Stimulated activated CD8-positive, alpha-beta memory T cell treated with anti-CD3 and anti-CD28 coated beads, Interleukin-7, amount 100 ng/mL, for 1 hour (primary cell): ENCODE data around the gene UQCR11.

ENCODE experiments used
- DNase-seq, 2 donors: peaks; one replicate each; pipeline ENCODE4 v3.0.0-alpha.2; 2020; ENCODE audit warnings: low read depth in 2 of 2

Gene UQCR11

DNA sequence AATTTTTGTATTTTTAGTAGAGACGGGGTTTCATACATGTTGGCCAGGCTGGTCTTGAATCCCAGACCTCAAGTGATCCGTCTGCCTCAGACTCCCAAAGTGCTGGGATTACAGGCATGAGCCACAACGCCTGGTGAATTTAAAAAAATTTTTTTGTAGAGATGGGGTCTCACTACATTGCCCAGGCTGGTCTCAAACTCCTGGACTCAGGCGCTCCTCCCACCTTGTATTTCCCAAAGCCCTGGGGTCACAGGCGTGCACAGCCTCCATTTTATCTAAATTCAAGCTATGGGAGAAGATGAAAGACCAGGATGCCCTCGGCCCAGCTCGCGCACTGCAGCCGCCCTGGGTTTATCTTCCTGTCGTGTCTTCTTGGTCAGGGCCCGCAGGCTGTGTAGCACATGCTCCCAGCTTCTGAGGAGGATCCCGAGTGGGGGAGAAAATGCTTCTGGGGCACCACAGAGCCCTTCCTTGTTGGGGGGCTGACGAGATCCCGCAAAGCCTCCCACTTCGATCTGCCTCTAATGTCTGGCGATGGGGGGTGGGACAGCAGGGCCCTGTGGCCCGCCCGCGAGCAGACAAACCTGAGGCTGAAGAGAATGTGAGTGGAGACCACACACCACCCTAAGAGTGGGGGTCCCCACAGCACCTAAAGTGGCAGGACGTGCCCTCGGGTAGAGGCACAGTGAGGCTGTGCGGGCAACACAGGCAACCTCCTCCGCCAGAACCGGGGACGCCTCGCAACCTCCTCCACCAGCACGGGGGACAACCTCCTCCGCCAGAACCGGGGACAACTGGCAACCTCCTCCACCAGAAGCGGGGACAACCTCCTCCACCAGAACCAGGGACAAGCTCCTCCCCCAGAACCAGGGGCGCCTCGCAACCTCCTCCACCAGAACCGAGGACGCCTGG lies 31.3 kb upstream of the UQCR11 start:
- no peak for DNase-seq

DNA sequence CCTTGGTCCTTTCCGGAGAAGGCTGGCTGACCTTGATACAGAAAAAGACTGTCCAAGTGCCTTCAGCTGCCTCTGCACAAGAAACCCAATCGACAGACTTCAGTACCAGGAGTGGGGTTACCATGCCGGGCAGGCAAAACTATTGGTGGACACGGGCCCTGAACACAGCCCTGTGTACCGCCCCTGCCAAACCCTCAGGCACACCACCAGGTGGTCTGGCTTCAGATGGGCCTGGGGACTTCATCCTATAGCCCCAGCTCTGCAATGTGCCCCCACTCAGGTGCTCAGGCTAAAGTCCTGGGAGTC lies 29.6 kb upstream of the UQCR11 start:
- DNase-seq: no peak

DNA sequence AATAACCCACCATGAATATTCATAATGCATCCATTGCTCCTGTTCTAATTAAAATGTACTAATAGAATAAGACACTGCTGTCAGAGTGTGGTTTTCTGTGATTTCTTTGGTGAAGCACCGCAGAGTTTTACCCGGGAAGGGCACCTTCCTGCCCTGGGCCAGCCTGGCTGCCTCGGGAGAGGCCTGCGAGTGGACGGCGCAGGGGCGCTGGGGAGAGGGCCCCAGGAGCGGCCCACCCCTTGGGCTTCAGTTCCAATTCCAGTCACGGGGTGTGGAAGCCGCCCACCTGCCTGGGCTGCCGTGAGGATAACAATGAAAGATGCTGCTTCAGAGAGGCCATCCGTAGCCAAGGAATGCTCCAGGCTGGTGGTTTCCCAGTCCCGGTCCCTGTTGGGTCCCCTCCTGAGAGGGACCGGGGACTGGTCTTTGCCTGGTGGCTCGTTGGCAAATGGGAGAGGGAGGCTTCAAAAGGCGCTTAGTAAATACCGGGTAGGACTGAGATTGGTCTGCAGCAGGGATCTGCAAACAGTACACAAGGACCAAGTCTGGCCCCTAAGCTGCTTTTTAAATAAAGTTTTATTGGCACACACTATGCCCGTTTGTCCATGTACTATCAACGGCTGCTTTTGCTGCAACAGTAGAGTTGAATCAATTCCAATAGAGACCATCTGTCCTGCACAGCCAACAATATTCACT lies 29.1 kb upstream of the UQCR11 start:
- no peak for DNase-seq

DNA sequence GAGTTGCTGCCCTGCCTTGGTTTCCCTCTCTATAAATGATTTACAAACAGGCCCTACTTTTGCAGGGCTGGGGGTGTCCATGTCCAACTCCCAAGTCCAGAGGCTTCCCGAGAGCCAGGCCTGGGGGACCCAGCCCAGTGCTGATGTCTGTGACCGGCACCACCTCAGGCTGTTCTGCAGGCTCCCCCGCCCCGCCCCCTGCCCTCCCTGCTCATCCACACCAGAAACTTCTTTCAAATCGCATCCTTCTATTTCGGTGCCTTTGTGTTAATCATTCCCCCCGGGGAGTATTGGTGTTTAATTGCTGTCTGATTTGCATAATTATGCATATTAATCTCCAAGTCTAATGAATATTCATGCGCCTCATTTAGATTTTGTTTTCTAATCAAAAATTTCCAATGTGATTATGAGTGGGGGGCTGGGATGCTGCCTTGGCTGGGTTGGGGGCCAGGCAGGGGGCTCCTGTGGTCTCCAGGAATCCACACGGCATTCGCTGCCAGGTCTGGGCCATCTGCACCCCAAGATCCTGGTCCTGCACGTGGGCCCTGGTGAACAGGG lies 28.1 kb upstream of the UQCR11 start:
- no peak for DNase-seq

DNA sequence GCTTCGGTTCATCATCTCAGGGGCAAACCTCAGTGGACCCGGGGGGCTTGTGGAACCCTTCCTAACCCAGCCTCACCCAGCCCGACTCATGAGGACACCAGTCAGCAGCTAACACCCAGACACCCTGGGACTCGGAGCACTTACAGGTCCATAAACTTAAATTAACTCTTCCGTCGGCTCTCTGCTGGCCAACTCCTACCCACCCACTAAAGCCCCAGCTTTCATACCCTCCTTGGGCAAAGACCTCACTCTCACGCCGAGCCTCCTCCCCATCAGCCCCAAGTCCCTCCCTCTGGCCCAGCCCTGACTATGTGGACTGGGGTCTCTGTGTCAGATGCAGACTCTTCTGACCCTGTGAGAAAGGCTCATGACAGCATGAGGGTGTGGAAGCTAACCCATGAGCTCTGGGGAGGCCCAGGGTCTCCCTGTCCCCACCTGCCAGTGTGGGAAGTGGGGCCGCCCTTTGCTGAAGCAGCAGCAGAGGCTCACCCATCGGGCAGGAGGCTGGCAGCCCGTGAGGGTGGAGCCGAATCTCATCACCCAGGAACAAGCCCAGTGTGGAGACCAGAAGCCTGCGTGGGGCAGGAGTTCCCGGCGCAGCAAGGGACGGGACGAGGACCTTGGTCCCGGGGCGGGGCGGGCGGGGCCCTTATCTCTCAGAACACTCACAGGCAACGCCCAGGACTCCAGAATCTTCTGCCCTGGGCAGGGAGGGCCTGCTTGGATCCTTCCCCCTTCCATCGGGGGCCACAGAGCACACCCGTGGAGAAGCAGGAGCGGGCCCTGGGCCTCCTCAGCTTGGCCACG lies 27.4 kb upstream of the UQCR11 start:
- DNase-seq: no peak

DNA sequence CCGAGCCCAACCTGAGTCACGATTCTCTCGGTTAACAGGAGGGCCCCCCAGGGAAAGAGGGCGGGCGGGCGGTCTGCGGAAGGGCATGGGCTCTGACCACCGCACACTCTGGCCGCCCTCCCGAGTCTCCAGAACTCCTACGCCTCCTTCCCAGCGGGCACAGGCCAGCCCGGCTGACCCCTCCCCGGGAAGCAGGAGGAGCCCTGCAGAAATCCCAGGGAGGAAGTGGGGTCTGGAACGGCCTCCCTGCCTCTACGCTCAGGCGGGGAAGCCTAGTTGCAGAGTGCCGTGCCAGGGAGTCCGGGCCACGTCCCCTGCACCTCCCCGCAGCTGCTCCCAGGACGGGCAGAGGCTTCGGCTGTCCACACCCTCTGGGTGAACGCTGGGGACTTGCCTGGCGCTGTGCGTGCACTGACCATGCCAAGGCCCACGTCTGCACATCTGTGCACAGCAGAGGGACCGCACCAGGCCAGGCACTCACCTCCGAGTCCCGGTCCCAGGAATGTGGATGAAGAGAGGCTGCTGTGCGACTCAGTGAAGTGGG lies 26.4 kb upstream of the UQCR11 start:
- DNase-seq: no peak

DNA sequence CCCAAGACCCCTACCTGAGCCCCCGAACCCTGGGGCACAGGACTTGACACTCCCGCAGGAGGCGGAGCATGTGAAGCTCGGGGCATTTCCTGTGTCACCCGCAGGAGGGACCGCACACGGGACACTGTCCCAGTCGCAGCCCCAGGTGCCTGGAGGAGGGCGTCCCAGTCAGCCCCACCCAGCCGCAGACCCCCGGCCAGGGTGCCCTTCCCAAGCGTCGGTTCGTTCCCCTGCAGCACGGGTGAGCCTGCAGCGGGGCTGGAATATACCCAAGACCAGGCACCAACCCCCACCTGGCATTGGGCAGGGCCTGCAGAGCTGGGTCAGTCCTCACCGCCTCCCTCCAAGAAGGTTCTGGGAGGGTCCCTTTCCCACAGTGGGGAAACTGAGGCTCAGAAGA lies 25.5 kb upstream of the UQCR11 start:
- no peak for DNase-seq

DNA sequence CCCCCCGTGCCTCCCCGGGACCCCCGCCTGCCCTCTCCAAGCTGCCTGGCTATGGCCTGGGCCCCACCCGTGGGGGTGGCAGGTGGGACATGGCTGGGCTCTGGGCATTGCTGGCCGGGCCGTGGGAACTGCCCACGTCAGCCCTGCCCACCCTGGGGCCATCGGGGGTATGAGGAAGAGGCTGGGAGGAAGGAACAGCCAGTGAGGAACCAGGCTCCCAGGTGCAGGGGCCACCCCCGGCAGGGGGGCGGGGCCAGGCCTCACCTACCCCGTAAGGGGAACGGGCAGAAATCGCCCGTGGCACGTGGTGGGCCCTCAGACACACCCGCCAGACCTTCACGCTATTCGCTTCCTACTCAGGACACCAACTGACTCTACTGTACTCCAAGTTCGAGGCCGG lies 24.8 kb upstream of the UQCR11 start:
- DNase-seq: no peak

DNA sequence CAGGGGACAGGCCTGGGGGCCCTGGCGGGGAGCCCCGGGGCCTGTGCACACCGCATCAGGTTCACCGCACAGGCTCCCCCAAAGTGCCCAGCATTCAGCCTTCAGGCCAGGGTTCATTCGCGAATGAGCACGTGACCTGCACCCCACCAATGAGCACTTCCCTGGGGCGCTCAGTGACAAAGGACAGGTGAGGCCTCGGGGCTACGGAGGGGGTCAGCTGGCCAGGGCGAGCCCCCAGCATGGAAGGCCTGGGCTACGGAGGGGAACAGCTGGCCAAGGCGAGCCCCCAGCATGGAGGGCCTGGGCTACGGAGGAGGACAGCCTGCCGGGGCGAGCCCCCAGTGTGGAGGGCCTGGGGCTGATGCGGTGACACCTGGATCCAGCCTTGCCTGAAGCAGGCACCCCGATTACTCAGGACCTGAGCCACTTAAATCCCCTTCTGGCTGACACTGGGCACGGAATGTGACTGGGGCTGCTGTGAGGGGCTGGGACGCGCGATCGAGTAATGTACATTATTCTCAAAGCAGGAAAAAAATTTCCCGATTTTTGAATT lies 24.1 kb upstream of the UQCR11 start:
- DNase-seq: no peak

DNA sequence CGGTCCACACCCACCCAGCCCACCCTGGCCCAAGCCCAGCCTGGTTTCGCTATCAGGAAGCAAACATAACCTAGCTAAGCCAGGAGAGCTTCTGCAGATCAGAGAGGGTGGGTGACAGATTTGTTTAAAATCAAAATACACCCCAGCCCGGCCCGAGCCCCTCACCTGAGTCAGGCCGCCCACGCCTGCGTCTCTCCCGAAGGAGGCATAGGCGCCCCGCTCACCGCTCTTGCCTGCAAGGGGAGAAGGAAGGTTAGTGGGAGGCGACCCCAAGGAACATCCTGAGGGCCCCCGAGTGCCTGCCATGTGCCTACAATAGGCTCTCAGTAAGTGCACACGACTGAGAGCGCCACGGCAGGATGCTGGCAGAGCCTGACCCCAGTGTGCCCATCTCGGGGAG lies 21.9 kb upstream of the UQCR11 start:
- DNase-seq: no peak

DNA sequence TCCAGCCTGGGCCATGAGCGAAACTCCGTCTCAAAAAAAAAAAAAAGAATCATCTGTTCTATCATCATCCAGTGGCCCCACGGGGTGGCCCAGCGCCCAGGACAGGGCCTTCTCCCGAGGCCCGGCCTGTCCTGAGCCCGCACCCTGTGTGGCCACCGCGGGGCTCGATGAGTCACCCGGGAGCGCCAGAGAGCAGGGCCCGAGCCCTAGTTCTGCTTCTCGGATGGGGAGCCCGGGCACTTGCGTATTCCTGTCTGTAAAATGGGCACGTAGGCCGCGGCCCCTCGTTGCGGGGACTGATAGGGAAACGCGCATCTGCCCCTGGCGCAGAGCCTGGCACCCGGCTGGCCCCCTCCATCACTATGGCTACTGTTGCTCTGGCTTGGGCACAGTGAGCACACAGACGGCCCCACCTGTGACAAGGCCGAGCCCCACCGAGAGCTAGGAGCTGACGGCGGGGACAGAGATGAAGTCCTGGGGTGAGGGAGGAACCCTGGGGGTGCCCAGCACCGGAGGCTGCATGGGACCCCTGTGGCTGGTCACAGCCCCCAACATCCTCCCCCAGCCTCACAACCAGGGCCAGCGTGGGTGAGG lies 21.3 kb upstream of the UQCR11 start:
- no peak for DNase-seq

DNA sequence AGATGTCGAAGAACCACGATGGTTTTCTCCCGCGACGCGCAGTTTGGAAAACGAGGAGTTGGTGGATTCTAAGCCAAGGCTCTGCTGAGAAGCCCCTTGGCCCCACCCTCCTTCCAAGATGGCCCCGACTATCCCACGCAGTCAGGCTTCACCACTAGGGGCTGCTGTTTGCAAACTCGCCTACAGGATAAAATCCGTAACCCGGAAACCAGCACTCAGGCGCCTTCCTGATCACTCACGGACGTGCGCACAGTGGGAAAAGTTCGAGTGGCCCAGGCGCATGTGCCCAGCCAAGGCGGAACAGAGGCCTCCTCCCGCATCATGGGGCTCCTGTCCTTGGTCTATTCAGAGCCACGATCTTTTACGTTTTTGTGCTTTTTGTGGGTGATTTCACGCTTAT lies 19.2 kb upstream of the UQCR11 start:
- DNase-seq: peak in 1 of 2 donors; percentile 19

DNA sequence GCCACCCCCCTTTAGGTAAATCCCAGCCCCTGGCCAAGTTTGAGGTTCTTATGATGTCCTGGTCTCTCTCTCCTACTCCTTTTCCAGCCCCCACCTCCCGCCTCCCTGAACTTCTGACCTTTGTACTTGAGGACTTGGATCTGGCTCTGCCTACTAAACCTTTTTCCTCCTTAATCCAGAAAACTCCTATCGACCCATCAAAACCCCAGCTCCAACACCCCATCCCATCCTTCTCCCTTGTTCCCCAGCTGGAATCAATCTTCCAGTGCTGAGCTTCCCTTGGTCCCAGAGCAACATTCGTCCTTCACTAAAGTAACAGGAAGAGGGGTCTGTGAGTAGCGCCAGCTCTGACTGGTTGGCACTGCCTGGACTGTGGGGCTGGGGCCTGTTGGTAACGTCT lies 17.3 kb upstream of the UQCR11 start:
- no peak for DNase-seq

DNA sequence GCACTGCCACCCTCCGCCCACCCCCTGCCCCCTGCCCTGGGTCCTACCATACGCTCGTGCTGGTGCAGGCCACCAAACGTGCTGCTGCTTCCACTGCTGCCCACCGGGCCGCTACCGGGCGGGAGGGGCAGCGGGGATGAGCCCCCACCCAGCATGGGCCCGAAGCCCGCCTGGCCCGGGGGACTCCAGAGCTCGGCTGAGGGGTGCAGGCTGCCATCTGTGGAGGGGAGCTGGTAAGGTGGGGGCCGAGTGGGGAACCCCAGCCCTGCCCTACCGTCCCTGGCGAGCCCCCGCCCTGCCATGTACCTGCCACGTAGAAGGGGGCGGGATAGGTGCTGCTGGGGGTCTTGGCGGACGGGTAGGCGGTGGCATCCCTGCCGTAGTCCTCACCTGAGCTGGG lies 16.7 kb upstream of the UQCR11 start:
- DNase-seq: no peak

DNA sequence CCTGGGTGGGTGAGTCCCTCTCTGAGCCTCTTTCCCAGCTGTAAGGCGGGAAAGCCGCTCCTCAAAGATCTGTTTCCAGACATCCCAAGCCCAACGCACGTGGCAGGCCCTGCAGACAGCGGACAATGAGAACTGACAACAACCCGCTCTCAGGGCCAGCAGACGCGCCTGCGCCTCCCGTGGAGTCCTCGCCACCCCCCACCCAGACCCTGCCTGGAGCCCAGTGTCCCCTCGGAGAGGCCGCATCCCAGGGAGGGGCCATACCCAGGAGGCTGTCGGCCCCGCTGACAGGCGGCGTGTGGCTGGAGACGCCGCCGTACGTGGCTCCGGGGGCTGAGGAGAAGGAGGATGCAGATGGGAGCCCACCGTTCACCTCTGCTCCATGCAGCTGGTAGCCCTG lies 16.3 kb upstream of the UQCR11 start:
- no peak for DNase-seq

DNA sequence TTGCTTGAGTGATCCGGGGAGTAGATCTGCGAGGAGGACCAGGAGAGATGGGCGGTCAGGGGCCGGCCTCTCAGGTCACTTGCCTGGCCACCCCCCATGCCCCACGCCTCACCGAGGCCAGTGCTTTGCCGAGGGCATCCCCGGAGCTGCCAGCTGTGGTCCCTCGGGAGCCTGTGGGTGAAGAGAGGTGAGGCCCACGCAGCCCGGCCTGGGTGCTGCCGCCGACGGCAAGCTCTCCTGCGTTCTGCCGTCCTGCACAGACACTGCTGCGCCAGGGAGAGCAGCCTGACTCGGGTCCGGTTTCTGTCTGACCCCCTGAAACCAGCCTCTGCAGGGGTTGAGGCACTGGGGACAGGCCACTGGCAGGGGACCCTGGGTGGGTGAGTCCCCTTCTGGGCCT lies 15.8 kb upstream of the UQCR11 start:
- DNase-seq: no peak

DNA sequence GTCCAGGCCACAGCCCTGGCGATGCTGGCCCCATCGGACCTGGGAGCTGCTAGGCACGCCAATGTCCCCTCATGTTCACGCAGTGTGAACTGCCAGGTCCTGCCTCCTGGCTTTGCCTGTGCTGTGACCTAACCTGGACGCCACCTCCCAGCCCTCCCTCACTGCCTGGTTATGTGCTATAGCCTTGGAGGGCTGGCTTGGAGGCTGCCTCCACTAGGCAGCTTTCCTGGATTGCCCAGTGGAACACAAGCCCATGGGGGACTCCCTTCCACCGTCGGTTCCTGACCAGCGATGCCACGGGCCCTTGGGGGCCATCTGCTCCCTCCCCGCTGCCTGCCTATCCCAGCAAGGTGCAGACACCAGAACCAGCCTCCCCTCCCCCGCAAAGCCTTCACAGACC lies 15.2 kb upstream of the UQCR11 start:
- DNase-seq: no peak

DNA sequence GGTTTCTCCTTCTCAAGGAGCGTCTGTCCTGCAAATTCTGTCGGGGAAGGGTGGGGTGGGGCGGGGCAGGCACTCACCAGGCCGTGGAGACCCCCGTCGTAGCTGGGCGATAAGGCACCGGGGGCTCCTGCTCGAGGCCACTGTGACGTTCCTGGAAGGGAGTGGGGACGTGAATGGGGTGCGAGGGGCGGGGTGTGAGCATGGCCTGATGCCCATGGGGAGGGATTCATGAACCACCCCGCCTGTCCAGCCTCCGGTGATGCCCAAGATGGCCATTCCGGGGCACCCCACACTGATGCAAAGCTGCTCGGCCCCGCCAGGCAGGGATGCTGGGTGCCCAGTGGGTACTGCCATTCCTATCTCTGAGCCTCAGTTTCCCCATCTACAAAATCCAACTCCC lies 14.4 kb upstream of the UQCR11 start:
- no peak for DNase-seq

DNA sequence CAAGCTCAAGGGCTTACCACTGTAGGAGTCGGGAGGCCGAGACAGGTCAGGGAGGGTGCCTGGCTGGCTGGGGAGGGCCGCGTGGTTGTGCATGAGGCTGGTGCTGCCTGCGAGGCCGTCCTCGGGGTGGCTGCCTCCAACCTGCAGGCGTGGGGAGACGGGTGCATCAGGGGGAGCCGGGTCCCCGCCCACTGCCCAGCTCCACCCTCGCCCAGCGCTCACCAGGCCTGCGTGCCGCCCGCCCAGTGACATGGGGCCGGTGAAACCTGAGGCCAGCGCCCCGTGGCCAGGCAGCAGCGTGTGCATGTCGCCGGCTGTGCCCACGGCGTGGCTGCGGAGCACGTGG lies 13.8 kb upstream of the UQCR11 start:
- no peak for DNase-seq

DNA sequence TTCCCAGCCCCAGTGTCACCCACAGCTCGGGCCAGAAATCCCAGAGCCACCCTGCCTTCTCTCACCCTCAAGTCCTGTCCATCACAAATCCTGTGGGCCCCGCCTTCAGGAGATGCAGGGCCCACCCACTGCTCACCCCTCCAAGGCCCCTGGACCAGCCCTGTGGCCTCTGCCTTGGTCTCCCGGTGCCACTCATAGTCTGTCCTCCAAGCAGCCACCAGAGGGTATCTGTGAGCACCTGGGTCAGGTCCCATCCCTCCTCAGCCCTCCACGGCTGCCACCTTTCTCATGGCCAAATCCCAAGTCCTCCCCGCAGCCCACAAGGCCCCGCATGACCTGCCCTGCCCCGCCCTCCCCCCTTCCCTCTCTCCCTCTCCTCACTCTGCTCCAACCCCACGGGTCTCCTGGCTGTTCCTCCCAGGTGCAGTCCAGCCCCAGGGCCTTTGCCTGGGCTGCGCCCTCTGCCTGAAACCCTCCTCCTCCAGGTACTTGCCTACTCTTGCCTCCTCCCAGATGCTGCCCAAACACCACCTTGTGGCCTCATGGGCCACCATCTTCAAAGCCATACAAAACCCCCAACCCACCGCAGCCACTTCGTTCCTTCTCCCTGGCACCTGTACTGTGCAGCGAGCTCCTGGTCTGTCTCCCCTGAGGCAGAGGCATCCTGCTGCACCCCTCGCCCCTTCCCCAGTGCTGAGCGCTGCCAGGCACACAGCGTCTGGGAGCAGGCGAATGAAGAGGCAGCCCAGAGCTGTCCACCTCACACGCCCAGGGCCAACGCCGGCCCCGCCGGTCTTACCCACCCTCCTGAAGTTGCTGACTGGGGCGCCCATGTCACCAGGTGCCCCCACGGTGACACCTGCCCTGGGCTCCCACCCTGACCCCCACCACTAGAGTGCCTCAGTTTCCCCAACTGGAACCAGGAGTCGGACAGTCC lies 13.2 kb upstream of the UQCR11 start:
- DNase-seq: no peak
